HEK293 (cell line): ENCODE measurements around the gene SLC7A14.

Experiments used
- AEBP2 ChIP-seq: fragments of 450-650 bp; formaldehyde crosslinking; IDR thresholded peaks from 2 replicates; pipeline ENCODE4 v1.5.1; 2016; ENCODE audit warnings: missing biosample characterization, missing genetic modification characterization, borderline replicate concordance
- CTCF ChIP-seq: fragments of 450-650 bp; formaldehyde crosslinking; IDR thresholded peaks from 2 replicates; pipeline ENCODE4 v1.5.1; 2016; ENCODE audit warnings: missing biosample characterization, missing genetic modification characterization
- ELK4 ChIP-seq: IDR thresholded peaks from 2 replicates; pipeline ENCODE4 v1.6.1; 2011; ENCODE audit warnings: mild to moderate bottlenecking, low read depth, low read length, borderline replicate concordance
- GLI4 ChIP-seq: fragments of 450-650 bp; formaldehyde crosslinking; IDR thresholded peaks from 2 replicates; pipeline ENCODE4 v1.5.1; 2016; ENCODE audit warnings: missing biosample characterization, missing genetic modification characterization
- ZNF121 ChIP-seq: fragments of 450-650 bp; formaldehyde crosslinking; IDR thresholded peaks from 2 replicates; pipeline ENCODE4 v1.5.1; 2016; ENCODE audit warnings: missing biosample characterization, missing genetic modification characterization
- ZNF433 ChIP-seq: fragments of 450-650 bp; formaldehyde crosslinking; IDR thresholded peaks from 2 replicates; pipeline ENCODE4 v1.5.1; 2016; ENCODE audit warnings: missing biosample characterization, missing genetic modification characterization, low read depth
- ZNF561 ChIP-seq: fragments of 450-650 bp; IDR thresholded peaks from 2 replicates; pipeline ENCODE4 v1.5.1; 2018; ENCODE audit warnings: missing biosample characterization, missing genetic modification characterization, borderline replicate concordance
- ZNF664 ChIP-seq: fragments of 450-650 bp; formaldehyde crosslinking; IDR thresholded peaks from 2 replicates; pipeline ENCODE4 v1.5.1; 2016; ENCODE audit warnings: missing biosample characterization, missing genetic modification characterization
- ZNF837 ChIP-seq: fragments of 450-650 bp; formaldehyde crosslinking; IDR thresholded peaks from 2 replicates; pipeline ENCODE4 v1.5.1; 2016; ENCODE audit warnings: missing biosample characterization, missing genetic modification characterization

- TF ChIP-seq ELK4 (no peak), CTCF (tag by site-specific recombination) (no peak), GLI4 (tag by site-specific recombination) (no peak), ZNF837 (tag by site-specific recombination) (no peak), ZNF433 (tag by site-specific recombination) (no peak), ZNF664 (tag by site-specific recombination) (no peak), AEBP2 (tag by site-specific recombination) (no peak), ZNF561 (no peak), ZNF121 (tag by site-specific recombination) (no peak)
Observed at GRCh38 chr3:170465955-170466354, 119.9 kb downstream of the SLC7A14 start.
